HCEC 1CT (cell line): ENCODE data around the gene PFDN6.

Experiments used
- DNase-seq: peaks from one replicate; pipeline ENCODE4 v3.0.0-alpha.2; 2017

PFDN6 gene

DNA sequence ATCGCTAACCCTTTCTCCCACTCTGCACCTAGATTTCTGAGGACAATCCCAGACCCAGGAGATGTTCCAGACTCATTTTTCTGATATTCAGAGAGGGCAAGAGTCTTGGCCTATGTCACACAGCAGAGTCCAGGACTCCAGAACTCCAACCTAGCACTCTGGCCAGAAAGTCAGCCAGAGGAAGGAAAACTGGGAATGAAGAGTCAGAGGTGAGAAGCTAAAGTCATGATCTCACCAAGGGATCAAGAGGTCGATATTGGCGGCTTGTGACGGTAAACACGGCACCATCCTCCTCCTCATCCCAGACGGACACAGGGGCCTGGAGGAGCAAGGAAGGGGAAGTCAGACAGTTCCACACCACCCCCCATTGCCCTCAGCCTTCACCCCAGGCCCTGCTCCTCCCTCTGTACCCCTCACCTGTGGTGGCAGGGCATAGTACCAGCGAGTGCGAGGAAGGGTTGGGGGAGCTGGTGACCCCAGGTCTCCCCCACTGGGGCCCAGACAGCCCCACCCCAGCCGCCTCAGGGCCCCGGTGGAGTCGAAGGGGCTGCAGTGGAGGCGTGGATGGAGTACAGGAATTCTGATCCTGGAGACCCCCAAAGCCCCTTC, 7.5 kb downstream of the PFDN6 start:
- no peak for DNase-seq

DNA sequence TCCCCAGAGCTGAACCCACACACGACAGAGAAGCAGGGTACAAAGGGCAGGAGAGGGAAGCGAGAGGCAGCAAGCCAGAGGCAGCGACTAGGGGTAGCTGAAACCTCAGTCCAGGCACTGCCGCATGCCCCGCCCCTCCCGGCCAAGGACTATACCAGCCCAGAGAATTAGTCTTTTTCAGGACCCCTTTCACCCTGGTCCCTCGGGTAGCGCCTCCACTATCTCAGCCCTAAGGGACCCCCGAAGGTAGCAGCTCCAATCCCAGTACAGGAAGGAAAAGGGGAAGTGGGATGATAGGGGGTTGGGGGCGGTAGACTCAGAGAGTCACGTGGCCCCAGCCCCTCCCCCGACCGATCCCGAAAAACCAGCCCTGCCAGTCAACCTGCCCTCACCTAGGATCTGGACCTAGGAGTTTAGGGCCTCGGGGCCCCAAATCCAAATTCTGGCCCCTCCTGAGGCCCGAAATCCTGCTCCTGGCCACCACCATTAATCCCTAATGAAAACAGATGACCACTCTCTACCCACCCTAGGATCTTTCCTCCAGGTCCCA, 8.1 kb downstream of the PFDN6 start:
- no peak for DNase-seq

DNA sequence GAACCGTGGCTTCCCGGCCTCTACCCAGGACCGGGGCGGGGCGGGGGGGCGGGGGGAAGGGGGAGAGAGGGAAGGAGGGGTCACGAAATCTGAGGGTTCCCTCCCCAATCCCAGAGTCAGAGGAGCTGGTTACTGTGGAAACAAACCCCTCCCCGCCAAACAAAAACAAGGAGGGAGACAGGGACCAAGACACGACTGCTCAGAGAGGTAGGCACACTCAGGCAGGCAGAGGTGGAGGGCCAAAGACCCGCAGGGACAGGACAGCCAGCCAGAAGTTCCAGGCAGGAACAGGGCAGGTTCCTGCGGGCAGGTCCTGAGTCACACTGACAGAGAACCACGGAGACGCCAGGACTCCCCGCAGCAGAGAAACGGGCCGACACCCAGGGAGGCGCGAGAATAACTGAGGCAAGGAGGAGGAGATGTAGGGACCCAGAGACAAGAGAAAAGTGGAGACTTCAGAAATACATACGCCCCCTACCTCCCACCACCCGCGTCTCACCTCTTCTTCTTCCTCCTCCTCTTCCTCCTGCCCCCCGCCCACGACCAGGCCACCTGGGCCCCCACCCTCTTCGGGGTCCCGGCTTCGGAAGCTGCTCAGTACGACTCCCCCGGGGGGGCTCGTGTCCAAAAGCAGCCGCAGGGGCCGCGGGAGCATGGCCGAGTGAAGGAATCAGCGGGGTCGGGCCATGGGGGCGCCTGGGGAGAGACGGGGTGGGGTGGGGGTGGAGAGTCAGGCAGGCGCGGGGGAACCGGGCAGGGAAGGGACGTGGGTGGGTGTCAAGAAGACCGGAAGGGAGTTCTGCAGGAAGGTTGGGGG, 8.8 kb downstream of the PFDN6 start:
- DNase-seq: peak; percentile 75

DNA sequence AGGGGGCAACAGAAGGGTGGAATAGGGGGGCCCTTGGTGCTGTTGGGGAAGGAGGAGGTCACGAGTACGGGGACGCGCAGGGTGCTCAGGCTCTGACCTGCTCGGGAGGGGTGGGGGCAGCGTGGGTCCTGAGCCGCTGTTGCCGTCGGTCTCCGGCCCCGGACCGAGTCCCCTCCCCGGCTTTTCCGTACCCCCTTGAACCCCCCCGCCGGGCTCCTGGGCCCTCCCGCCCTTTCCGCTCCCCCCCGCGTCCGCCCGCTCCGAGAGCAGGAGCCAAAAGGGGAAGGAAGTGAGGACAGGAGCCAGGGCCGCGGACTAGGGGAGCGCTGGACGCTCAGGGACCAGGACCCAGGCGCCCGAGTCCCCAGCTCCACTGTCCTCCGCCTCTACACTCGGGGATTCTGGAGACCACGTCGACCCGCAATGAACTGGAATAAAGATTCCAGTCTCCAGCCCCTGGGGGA, 9.4 kb downstream of the PFDN6 start, which contains the start of gene RGL2:
Gene RGL2 (minus strand): TSS at position 170 of the 464 bp plus-strand sequence. CDS start 332 bp downstream, outside the sequence.
- peak; percentile 48 for DNase-seq

DNA sequence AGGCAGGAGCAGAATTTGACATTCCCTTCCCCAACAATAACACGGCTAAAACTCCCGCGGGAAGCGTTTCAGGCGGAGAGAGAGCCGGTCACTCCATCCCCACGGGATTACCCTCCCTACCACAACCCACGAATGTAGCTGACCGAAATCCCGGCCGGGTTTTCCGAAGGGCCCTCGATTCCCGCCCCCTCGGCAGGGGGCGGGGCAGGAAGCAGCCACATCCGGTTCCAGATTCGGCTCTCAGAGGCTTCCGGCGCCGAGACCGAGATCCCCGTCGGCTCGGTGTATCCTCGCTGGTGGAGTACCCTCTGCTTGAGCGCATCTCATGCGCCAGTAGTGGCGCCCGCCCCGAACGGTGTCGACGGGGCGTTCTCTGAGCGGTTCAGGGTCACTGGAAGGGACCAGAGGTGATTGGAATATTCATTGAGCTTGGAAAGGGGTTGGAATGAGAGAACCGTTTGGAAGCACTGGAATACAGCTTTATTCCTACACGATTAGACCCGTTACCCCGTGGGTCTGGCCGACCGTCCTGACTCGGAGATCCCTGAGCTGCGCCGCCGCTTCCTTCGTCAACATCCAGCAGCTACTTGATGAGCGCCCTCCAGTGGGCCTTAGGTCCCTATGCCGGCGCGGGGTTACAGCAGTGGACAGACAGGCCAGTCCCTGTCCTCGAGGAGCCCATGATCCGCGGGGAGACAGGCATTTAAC, 10.0 kb downstream of the PFDN6 start:
- DNase-seq: peak; percentile 90

DNA sequence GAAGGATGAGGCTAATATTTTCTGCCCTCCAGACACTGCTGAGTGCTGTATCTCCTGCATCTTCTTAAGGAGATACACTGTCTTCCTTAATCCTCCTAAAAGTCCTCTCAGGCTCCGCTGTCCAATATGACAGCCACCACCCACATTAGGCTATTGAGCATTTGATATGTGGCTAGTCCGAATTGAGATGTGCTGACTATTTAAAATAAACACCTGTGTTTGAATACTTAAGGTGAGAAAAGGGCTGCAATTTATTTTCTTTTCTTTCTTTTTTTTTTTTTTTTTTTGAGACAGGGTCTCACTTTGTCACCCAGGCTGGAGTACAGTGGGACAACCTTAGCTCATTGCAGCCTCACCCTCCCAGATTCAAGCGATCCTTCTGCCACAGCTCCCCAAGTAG, 12.5 kb downstream of the PFDN6 start:
- DNase-seq: no peak

DNA sequence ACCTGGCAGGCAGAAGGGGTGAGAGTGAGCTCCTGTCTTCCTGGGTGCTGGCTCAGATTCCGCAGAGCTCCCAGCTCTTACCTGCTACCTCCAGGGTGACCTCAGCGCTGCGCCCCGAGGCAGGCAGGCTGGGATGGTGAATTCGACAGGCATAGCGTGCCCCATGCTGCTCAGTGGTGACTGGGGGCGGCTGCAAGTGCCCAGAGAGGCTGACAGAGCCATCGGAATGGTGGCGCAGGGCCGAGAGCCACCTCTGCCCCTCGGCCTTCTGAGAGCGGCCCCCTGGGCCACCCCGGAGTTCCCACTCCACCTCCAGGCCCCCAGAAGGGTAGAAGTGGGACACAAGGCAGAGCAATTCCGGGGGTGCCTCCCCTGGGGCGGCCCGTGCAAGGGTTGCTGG, 14.8 kb downstream of the PFDN6 start:
- no peak for DNase-seq

DNA sequence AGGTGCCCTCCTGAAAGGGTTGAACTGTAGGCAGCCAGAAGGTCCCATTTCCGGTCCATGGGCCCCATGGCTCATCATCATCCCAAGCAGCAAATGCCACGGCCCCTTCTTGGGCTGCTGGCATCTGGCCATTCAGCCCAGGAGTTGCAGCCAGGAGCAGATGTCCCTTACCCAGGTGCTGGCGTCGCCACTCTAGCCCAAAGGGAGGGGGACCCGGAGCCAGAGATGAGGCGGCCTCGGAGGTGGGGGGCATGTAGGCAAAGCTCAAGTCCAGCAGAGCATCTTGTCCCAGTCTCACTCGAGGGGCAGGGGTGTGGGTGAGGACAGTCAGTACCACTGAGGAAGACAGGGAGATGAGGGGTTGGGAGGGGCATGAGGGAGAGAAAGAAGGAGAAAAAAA, 15.7 kb downstream of the PFDN6 start:
- no peak for DNase-seq

DNA sequence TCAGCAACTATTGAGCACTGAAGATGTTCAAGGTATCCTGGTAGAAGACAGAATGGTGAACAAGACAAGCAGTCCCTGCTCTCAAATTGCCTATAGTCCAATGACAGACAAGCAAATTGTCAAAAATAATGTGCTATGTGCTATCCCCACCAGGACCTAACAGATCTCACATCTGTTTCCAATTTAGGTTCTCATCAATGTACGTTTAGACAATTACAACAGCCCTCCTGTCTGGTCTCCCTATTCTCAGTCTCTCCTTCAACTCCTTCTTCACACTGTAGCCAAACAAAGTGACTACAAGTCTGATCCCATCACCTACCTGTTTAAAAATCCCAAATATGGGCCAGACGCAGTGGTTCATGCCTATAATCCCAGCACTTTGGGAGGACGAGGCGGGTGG, 17.0 kb downstream of the PFDN6 start:
- no peak for DNase-seq

DNA sequence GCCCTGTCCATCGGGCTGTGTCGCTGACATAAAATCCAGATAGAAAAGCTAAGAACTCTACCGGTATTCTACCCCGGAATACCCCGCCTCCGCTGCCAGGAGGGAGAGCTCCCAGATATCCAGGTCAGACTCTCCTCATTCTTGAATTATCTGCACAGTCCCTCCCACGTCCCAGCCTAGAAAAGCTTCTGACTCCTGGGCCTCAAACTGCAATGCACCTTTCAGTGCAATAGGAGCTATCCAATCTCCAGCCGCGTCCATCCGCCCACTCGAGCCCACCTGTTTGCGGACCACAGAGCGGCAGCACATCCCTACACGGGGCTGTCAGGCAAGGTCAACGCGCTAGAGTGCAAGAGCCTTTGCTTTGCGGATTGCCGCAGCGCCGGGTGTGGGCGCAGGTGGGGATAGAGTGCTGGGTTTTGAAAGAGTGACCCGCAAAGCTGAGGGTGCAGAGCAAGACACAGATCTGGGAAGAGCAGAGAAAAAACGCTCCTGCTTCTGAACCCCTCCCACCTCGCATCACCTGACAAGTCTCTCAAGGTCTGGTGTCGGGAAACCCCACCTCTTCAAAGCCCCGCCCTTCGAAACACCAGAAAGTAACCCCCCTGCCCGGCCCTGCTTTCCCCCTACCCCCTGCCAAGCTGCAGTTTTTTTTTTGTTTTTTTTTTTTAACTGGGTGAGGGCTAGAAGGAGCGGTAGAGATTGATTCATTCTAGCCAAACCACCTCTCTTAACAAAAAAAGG, 23.1 kb downstream of the PFDN6 start:
- peak; percentile 40 for DNase-seq

DNA sequence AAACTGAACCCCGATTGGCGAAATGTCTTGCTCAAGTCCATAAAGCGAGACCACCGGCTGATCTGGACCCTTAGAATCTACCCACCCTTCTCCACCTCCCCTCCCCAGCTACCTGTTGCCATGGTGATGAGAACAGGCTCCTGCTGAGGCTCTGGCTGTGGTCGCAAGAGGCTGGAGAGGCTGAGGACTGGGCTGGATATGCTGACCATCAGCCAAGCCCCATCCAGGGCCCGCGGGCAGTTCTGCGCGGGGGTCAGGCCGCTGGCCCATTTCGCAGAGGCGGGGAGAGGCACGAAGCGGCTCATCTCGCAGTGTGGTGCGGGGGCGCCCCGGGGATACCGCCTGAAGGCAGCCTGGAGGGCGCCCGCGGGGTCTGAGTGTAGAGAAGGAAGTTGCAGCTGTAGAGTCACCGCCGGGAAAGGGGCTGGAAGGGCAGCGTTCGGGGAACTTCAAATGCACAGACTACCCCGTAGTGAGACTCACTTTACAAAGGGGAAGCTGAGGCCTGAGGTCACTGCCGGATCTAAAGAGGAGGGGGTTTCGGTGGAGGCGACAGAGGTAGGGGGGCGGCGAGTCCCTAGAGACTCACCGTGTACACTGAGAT, 23.8 kb downstream of the PFDN6 start:
- peak; percentile 37 for DNase-seq

DNA sequence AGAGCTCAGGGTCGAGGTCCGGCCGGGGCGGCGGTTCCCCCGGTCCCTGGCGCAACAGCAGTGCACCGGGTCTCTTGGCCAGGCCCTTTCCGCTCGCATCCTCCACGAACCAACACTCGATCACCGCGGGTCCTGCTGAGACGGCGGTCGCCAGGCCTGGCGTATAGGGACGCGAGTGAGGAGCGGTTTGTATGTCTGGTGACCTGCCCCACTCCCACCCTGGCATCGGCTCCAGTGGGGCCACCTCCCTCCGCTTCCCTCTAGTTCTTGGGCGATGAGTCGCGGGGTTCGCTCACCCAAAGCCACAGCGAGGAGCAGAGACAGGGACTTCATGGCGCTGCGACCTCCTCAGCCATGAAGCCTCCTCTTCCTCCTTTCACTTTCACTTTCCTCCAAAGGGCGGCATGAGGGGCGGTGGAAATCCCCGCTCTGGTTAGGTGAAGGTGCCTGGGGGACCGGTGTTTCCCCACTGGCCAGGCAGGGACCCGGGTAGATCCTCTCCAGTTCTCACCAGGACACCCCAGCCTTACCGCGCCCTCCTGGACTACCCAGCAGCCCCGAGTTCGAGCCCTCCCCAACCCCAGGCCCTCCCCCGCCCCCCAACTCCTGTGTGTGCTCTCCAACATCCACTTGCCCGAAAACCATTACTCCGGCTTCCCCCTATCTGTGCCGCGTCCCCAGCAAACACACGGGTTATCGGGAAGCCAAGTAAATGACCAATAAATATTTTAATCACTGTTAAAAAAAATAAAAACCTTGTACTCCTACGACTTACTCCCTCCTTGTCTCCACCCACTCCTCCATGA, 24.5 kb downstream of the PFDN6 start, which contains the start of gene TAPBP:
Gene TAPBP (minus strand): TSS at position 370 of the 806 bp plus-strand sequence. CDS start 37 bp downstream, at position 333.
- DNase-seq: peak; percentile 29

DNA sequence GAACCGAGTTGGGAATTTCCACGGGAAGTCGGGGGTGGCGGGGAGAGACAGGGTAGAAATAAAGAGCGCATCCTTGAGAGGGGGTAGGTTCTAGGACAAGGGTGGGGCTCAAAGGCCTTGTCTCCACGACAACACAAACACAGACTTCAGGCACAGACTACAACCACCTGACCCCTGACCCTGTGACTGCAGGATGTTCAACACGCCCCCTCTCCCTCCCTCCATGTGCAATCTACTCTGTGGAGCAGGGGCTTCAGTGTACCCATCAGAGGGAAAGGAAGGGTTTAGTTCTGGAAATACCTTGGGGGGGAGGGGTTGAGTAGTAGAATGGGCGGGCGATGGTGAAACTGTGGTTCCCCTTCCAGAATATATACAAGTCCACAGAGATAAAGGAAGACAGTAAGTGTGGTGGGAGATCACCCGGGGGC, 25.1 kb downstream of the PFDN6 start:
- peak; percentile 69 for DNase-seq

DNA sequence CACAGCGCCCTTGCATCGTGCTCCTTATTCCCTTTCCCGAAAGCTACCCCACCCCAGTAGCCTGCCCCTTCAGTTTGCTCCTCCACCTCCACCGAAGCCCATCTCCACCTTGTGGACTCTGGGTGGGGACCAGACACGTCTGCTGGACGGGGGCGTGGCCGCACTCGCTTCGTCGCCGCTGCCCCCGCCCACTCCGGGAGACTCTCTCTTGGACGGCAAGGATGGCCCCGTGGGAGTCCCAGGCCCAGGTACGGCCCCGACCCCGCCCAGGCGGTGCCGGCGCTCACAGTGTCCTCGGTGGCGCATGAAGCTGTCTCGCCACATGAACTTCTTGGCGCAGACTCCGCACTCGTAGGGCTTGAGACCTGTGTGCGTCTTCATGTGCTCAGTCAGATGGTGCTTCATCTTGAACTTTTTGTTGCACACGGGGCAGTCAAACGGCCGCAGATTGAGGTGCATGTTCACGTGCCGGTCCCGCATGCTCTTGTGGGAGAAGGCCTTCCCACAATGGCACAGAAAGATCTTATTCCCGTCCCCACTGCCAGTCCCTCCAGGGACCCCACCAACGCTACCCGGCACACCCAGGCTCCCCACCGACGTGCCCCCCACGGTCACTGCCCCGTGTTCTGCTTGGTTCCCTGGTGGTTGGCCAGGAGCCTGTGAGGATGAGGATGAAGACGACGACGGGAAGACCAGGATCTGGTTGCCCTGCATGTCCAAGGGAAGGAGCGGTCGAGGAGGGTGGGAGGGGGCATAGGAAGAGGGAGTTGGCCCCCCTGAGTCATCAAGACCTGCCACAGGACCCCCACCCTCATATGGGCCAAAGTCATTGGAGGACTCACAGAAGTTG, 25.8 kb downstream of the PFDN6 start:
- no peak for DNase-seq

DNA sequence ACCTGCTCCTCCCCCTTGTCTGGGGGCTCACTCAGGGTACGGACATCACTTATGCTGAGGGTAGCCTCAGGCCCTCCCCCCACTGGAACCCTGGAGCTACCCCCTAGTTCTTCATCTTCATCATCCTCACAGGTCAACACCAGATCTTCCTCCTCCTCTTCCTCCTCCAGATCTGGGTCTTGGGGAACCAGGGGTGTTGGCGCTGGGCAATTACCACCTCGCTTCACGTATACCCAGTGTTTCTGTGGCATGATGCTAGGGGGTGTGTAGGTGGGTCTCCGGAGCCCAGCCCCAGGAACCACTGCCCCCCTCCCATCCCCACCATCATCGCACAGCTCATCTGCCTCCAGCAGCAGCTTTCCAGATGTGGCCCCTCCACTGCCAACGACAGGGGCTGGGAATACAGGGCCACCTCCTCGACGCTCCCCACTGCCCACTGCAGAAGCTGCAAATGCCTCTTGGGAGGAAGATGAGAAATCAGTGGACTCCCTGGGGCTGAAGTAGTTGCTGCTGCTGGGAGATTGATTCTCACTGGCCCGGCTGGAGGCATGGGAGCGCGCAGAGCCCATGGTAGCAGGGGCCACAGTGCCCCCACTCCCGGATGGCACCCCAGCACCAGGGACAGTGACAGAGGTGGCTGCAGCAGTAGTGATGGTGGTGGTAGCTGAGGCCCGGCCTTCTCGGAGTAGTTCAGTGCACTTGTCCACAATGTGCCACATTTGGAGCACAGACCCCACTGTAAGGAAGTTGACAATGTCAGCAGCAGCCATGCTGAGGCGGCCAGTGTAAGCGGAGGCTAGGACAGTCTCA, 26.6 kb downstream of the PFDN6 start:
- DNase-seq: no peak

DNA sequence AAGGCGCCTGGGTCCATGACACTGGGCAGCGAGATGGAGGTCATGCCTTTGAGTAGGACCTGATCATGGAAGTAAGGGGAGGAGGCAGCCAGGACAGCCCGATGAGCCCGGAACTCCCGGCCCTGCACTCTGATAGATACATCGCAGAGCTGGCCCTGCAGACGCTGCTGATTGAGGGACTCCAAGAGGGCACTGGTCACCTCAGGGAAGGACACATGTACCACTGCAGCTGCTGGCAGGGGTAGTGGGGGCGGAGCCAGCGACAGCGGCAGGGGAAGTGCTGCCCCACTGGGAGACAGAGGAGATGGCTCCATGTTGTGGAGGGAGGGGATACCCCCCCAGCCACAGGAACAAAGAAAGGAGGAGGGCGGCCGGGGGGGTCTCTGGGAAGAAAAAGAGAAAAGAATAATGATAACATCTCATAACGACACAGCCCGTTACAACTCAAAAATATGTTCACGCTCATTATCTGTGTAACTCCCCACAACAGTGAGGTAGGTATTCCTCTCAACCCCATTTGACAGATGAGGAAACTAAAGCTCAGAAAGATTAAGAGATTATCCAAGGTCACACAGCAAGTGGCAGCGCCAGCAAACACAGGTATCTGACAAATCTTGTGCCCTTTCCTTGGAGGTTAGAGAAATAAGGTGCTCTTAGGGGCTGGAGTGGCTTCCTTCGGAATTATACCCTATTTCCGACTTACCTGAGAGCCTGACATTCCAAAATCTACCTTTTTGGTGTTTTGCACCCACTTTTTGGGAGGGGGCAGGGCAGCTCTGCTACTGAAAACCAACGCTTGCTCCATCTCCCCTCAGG, 27.4 kb downstream of the PFDN6 start:
- no peak for DNase-seq

DNA sequence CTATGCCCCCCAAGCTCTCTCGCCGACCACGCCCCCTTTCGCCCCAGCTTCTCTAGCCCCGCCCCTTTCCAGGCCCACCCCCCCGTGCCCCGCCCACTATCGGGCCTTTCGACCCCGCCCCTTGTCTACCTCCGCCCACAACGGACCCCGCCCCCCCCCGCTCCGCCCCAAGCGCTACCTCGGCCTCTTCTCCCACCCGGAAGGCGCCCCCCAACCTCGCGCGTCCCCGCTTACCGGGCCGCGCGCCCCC, 27.9 kb downstream of the PFDN6 start:
- no peak for DNase-seq

DNA sequence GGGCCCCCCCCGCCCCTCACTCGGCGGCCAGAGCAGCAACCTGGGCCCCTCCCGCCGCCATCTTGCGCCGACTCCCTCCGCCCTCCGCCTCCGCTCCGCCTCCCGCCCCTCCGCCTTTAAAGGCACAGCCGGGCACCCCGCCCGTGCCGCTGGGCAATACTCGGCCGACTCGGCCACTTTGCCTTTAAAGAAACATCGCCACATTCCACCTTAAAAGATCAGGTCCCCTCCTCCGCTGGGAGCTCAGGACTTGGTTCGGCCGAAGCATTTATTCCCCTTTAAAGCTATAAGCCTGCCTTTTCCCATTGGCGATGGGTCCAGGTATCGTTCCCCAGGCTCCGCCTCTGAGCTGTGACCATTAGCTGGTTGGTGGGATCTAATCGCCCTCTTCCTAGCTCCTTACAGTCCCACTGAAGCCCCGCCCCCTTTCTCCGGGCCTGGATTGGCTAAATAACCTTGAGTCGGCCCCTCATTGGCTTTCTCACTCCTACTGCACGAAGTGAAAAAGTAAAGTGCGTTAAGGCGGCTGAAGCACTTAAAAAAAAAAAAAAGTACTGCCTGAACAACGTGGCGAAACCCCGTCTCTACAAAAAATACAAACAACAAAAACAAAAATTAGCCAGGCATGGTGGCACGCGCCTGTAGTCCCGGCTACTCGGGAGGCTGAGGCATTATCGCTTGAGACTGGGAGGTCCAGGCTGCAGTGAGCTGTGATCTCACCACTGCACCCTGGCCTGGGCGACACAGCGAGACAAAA, 28.4 kb downstream of the PFDN6 start, which contains the start of gene ZBTB22:
Gene ZBTB22 (minus strand): TSS at position 76 of the 757 bp plus-strand sequence. CDS start 828 bp downstream, outside the sequence.
- DNase-seq: peak; percentile 98
